Gastroesophageal sphincter (tissue), 3 donors: Measurements from ENCODE around the gene FAM98B.

Source experiments
- EP300 ChIP-seq: sonication (generic); formaldehyde crosslinking; IDR thresholded peaks from one replicate; pipeline ENCODE4 v1.6.1; 2017; ENCODE audit warnings: antibody characterized with exemption, mild to moderate bottlenecking
- TF ChIP-seq, protein P1 (sequence below), 4 experiments: fragments of 200-600 bp in 2 of 4; fragments of 450-650 bp in 2 of 4; sonication (generic) in 1 of 4; IDR thresholded peaks; one replicate each; pipeline ENCODE4 v1.5.1; 2017 to 2019; ENCODE audit warnings: antibody characterized with exemption in 4 of 4, mild to moderate bottlenecking in 2 of 4, moderate library complexity in 2 of 4

DNA sequence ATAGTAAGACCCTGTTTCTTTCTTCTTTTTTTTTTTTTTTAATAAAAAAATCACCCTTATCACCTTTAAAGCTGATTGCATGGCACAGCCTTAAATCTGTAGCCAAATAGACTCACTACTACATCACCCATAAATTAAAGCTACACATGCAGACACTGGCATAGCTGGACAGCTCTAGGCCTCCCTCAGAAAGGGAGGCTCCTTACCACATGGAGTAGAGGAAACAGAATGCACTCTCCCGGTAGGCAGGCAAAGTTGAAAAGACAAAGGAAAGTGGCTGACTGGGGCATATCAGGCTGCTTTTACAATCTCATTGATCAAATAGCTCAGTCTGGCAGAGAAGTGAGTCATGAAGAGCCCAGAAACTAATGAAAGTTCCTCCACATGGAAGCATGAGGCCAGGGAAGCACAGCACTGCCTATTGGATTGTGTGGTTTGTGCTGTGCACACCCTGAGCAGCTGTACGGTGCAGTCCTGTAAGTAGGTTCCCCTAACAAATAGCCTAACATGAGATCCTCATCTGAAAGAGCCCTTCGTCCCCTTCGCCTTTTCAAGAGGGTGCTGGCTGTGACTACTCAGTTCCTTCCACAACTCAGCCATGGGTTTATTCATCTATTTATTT lies 32.7 kb upstream of the FAM98B start:
- TF ChIP-seq, protein P1, sequence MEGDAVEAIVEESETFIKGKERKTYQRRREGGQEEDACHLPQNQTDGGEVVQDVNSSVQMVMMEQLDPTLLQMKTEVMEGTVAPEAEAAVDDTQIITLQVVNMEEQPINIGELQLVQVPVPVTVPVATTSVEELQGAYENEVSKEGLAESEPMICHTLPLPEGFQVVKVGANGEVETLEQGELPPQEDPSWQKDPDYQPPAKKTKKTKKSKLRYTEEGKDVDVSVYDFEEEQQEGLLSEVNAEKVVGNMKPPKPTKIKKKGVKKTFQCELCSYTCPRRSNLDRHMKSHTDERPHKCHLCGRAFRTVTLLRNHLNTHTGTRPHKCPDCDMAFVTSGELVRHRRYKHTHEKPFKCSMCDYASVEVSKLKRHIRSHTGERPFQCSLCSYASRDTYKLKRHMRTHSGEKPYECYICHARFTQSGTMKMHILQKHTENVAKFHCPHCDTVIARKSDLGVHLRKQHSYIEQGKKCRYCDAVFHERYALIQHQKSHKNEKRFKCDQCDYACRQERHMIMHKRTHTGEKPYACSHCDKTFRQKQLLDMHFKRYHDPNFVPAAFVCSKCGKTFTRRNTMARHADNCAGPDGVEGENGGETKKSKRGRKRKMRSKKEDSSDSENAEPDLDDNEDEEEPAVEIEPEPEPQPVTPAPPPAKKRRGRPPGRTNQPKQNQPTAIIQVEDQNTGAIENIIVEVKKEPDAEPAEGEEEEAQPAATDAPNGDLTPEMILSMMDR (IDR thresholded peaks at IDR 0.05), result no peak
- TF ChIP-seq EP300, result no peak
